Muscle of leg (tissue), 11 donors: ENCODE results near the gene TRAPPC2. TPM values are rescaled to one million over a fixed set of nuclear protein-coding genes. Genes with fewer than 3 reads are reported as not detected.
"Not testable (repeated sequence)": the region's sequence is repeated elsewhere in the genome, so short reads cannot be mapped to it uniquely, and the experiment has no call there.

Source experiments
- DNase-seq: peaks from one replicate; pipeline ENCODE4 v3.0.0; 2013
- H3K27ac ChIP-seq: one replicate; pipeline ENCODE4 v1.5.1; 2013; ENCODE audit warnings: mild to moderate bottlenecking, low read length, control low read depth
- H3K27me3 ChIP-seq: one replicate; pipeline ENCODE4 v1.6.1; 2013; ENCODE audit warnings: low read length; ENCODE audit not compliant: control insufficient read depth, insufficient read depth
- H3K36me3 ChIP-seq: one replicate; pipeline ENCODE4 v1.6.1; 2013; ENCODE audit warnings: low read length; ENCODE audit not compliant: control insufficient read depth, insufficient read depth
- H3K4me1 ChIP-seq: one replicate; pipeline ENCODE4 v1.6.1; 2013; ENCODE audit warnings: low read length; ENCODE audit not compliant: control insufficient read depth, insufficient read depth
- H3K4me3 ChIP-seq: one replicate; pipeline ENCODE4 v1.5.1; 2013; ENCODE audit warnings: low read length, control low read depth
- H3K9me3 ChIP-seq: replicated peaks from 2 replicates; pipeline ENCODE4 v1.6.1; 2013; ENCODE audit warnings: low read depth, low read length; ENCODE audit not compliant: control insufficient read depth
- WGBS: methylation state at CpG from one replicate; pipeline ENCODE4 v1.1.5; 2013; ENCODE audit warnings: missing lambda C conversion rate; ENCODE audit not compliant: insufficient coverage; 5-methylcytosine and 5-hydroxymethylcytosine counted together
- polyA plus RNA-seq, 8 donors: library from polyadenylated mRNA; unstranded; fragments of 120-200 nt; gene quantifications; one replicate each; pipeline versions ENCODE4 v1.2.1 to v1.2.3, GENCODE V29; 2013; ENCODE audit warnings: inconsistent platforms in 1 of 8, low replicate concordance in 1 of 8; ENCODE audit not compliant: insufficient read length in 8 of 8, insufficient read depth in 1 of 8
- total RNA-seq: library from RNA; stranded (reverse); fragments of 120-200 nt; gene quantifications from one replicate; pipeline ENCODE4 v1.2.4, GENCODE V29; 2013

Gene TRAPPC2
- total and polyA plus RNA-seq, 9 donors = 8.1 to 20.9 (median 11.2) TPM

DNA sequence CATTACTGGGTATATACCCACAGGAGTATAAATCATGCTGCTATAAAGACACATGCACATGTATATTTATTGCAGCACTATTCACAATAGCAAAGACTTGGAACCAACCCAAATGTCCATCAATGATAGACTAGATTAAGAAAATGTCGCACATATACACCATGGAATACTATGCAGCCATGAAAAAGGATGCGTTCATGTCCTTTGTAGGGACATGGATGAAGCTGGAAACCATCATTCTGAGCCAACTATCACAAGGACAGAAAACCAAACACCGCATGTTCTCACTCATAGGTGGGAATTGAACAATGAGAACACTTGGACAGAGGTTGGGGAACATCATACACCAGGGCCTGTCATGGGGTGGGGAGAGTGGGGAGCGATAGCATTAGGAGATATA lies 54.7 kb downstream of the TRAPPC2 start:
- WGBS = 100% methylated on average over 1 of the region's 4 CpGs
- not testable (repeated sequence) for H3K4me1 ChIP-seq, H3K27me3 ChIP-seq, H3K4me3 ChIP-seq, H3K27ac ChIP-seq, H3K36me3 ChIP-seq, H3K9me3 ChIP-seq, DNase-seq

DNA sequence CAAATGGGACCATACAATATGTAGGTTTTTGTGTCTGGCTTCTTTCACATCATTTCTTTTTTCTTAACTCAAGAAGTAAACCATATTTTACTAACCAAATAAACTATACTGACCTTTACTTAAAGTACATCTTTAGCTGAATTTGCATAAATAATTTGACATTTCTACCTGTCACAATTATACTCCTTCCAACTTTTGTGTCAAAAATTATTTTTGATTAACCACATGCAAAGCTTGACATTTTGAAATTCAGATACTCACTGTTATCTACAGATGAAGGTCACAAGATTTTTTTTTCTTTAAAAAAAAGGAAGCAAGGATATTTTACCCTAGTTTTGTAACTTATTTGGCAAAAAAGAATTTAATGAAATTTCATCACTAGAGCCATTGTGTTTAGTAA lies 57.5 kb downstream of the TRAPPC2 start:
- no peaks in the 10 kb centered on the region for H3K36me3 ChIP-seq
- H3K9me3 ChIP-seq = no peaks in the 10 kb centered on the region
- H3K27me3 ChIP-seq = peaks cover 12% of the 10 kb centered on the region
- DNase-seq = no peak
- no peak overlapping the region for H3K4me3 ChIP-seq
- H3K27ac ChIP-seq = no peak overlapping the region
- H3K4me1 ChIP-seq = no peaks in the 10 kb centered on the region

DNA sequence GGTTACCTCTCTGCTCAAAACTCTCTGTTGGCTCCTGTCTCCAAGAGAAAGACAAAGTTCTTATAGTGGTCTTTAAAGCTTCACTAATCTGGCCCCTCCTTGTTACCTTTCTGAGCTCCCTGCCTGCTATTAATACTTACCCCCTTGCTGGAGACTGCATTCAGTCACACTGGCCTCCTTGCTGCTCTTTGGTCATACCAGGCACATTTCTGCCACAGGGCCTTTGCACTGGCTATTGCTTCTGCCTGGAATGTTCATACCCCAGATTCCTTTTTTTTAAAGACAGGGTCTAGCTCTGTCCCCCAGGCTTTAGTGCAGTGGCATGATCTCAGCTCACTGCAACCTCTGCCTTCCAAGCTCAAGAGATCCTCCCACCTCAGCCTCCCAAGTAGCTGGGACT lies 61.4 kb downstream of the TRAPPC2 start:
- H3K4me1 ChIP-seq = no peaks in the 10 kb centered on the region
- H3K4me3 ChIP-seq = no peak overlapping the region
- no peak overlapping the region for H3K27ac ChIP-seq
- H3K27me3 ChIP-seq = peaks cover 25% of the 10 kb centered on the region
- DNase-seq = no peak
- no peaks in the 10 kb centered on the region for H3K36me3 ChIP-seq
- no peaks in the 10 kb centered on the region for H3K9me3 ChIP-seq

DNA sequence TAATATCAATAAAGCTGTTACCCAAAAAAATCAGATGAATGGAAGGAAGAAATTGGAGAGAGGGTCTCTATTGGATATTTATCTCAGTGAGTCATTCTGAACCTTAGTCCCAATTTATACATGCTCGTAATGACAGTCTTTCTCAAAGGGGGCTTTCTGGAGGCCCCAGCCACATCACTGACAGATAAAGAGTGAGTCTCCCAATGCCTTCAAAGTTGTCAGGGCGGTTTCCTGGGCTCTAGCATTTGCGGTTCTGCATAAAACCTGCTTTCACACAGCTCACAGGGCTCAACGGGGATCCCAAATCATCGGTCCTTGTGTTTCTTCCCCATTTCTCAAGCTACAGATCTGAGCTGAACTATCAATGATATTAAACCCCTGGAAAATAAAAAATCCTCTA lies 64.2 kb downstream of the TRAPPC2 start:
- no peaks in the 10 kb centered on the region for H3K9me3 ChIP-seq
- DNase-seq = no peak
- no peak overlapping the region for H3K27ac ChIP-seq
- H3K4me1 ChIP-seq = no peaks in the 10 kb centered on the region
- H3K36me3 ChIP-seq = peaks cover 3% of the 10 kb centered on the region
- H3K27me3 ChIP-seq = peaks cover 41% of the 10 kb centered on the region
- 85% methylated on average over 5 of the region's 5 CpGs for WGBS
- no peak overlapping the region for H3K4me3 ChIP-seq

DNA sequence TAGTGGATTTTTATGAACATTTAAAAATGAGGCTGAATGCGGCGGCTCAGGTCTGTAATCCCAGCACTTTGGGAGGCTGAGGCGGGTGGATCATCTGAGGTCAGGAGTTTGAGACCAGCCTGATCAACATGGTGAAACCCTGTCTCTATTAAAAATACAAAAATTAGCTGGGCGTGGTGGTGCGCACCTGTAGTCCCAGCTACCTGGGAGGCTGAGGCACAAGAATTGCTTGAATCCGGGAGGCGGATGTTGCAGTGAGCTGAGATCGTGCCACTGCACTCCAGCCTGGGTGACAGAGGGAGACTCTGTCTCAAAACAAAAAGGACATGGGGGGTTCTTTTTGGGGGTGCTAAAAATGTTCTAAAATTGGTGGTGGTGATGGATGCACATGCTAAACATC lies 64.7 kb downstream of the TRAPPC2 start:
- H3K27me3 ChIP-seq = peaks cover 39% of the 10 kb centered on the region
- not testable (repeated sequence) for H3K36me3 ChIP-seq, H3K4me1 ChIP-seq, H3K9me3 ChIP-seq, H3K27ac ChIP-seq, H3K4me3 ChIP-seq, DNase-seq
- WGBS = no CpG with 5 or more reads among the region's 8 CpGs

DNA sequence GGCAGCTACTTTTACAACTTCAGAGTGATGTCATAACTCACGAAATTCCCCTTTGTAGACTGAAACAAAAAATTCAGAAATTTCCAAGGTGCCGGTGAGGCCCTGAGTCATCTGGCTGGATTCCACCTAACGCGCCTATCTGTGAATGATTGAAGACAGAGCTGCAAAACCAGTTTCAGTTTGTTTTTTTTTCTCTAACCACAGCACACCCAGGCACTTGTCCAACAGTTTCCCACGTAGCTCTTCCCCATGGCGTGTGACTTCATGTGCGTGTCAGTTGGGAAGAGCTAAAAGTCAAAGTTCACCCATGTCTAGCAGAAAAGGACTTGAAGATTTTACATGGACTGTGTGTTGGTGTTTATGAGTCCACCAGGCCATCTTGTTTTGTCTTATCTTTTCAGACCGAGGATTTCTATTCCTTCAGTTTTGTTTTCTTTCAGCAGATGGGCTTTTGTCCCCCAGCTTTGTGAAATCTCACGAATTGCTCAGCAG lies 65.1 kb downstream of the TRAPPC2 start:
- no peak overlapping the region for H3K27ac ChIP-seq
- H3K27me3 ChIP-seq = peaks cover 39% of the 10 kb centered on the region
- no peak overlapping the region for H3K4me3 ChIP-seq
- H3K36me3 ChIP-seq = peaks cover 3% of the 10 kb centered on the region
- DNase-seq = no peak
- no peaks in the 10 kb centered on the region for H3K9me3 ChIP-seq
- H3K4me1 ChIP-seq = no peaks in the 10 kb centered on the region
- 57% methylated on average over 5 of the region's 9 CpGs for WGBS

DNA sequence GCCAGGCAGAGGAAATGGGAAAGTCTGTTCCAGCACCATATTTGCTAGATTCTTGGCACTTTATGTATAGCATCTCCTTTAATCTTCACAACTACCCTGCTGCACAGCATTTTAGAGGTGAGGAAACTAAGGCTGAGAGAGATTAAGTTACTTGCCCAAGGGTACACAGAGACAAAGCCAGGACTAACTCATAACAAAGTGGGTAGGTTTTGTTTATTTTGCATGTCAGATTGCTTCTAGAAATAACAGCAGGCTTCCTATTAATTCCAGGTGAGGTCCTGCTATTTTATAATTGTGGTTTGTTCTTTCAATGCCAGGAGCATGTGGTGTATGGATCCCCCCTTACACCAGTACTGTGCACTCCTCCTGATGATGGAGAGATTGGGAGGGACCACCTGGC lies 66.5 kb downstream of the TRAPPC2 start:
- no peak overlapping the region for H3K4me3 ChIP-seq
- DNase-seq = no peak
- H3K9me3 ChIP-seq = no peaks in the 10 kb centered on the region
- H3K27ac ChIP-seq = no peak overlapping the region
- peaks cover 33% of the 10 kb centered on the region for H3K27me3 ChIP-seq
- H3K4me1 ChIP-seq = no peaks in the 10 kb centered on the region
- H3K36me3 ChIP-seq = peaks cover 6% of the 10 kb centered on the region

DNA sequence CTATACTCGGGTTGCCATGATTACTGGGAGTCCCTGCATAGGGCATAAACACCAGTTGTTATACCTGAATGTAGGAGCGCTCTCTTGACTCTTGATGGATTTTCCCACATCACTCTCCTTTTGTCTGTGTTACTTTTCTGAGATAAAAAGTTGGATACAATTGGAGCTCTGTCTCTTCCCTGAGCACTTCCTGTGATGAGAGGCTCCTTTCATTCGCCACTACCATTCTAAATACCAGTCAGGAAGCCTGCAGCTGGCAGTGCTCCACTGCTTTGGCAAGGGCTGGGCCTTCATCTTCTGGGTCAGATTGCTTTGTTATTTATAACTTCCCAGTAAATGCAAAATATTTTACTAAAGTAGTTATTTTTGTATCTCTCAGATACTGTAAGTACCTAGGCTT lies 67.6 kb downstream of the TRAPPC2 start:
- no peaks in the 10 kb centered on the region for H3K9me3 ChIP-seq
- peaks cover 8% of the 10 kb centered on the region for H3K36me3 ChIP-seq
- peaks cover 38% of the 10 kb centered on the region for H3K27me3 ChIP-seq
- H3K4me1 ChIP-seq = no peaks in the 10 kb centered on the region
- 60% methylated on average over 1 of the region's 3 CpGs for WGBS
- H3K4me3 ChIP-seq = no peak overlapping the region
- no peak for DNase-seq
- no peak overlapping the region for H3K27ac ChIP-seq

DNA sequence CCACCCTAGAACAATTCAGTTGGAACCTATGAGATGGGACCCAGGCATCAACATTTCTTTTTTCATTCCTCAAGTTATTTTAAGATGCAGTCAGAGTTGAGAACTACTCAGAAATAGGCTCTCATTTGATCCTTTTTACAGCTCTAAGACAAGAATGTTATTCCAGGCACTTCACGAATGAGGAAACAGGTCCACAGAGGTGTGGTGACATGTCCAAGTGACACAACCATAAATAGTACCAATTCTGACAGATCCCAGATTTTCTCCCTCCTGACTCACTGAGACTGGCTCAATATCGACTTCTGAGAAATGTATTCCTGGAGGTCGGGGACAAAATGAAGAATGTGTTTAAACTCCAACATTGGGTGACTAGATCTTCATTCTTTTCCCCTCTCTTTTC lies 70.4 kb downstream of the TRAPPC2 start:
- no peak for DNase-seq
- no peak overlapping the region for H3K27ac ChIP-seq
- no peaks in the 10 kb centered on the region for H3K4me1 ChIP-seq
- peaks cover 10% of the 10 kb centered on the region for H3K36me3 ChIP-seq
- peaks cover 32% of the 10 kb centered on the region for H3K27me3 ChIP-seq
- 60% methylated on average over 1 of the region's 3 CpGs for WGBS
- H3K4me3 ChIP-seq = no peak overlapping the region
- no peaks in the 10 kb centered on the region for H3K9me3 ChIP-seq

DNA sequence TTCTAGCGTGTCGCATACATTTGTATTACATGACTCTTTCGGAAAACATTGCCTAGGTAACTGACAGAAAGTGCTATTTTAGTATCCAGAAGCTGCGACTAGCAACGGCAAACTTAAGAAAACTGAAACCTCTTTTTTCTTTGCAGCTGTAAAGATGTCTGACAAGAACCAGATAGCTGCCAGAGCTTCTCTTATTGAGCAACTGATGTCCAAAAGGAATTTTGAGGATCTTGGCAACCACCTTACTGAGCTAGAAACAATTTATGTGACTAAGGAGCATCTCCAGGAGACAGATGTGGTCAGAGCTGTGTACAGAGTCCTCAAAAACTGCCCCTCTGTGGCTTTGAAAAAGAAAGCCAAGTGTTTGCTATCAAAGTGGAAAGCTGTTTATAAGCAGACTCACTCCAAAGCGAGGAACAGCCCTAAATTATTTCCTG lies 72.0 kb downstream of the TRAPPC2 start:
- Histone ChIP-seq H3K27me3 (peaks cover 25% of the 10 kb centered on the region), H3K9me3 (no peaks in the 10 kb centered on the region), H3K36me3 (peaks cover 8% of the 10 kb centered on the region), H3K27ac (peak overlapping the region; percentile 80), H3K4me3 (peak overlapping the region; percentile 10), H3K4me1 (no peaks in the 10 kb centered on the region)
- peak; percentile 88 for DNase-seq
- WGBS = 47% methylated on average over 5 of the region's 6 CpGs
